HG02623 (cell line): ENCODE data around the gene PLSCR2.
"Not testable (repeated sequence)": the region's sequence is repeated elsewhere in the genome, so short reads cannot be mapped to it uniquely, and the experiment has no call there.

Experiments used
- ATAC-seq: cut with Tn5 transposase; IDR thresholded peaks from one replicate; pipeline ENCODE4 v1.9.1; 2021; ENCODE audit warnings: moderate library complexity; ENCODE audit not compliant: unreplicated experiment

Gene PLSCR2

GRCh38 chr3:146421819-146422759, 47.3 kb downstream of the PLSCR2 start:
- ATAC-seq = no peak

GRCh38 chr3:146416366-146416765, 53.0 kb downstream of the PLSCR2 start:
- no peak for ATAC-seq

- ATAC-seq = no peak
Measured at GRCh38 chr3:146414010-146414409, 55.4 kb downstream of the PLSCR2 start.

- not testable (repeated sequence) for ATAC-seq
Measured at GRCh38 chr3:146412711-146413110, 56.6 kb downstream of the PLSCR2 start.

- no peak for ATAC-seq
Measured at GRCh38 chr3:146407956-146408355, 61.4 kb downstream of the PLSCR2 start.

GRCh38 chr3:146404436-146404835, 64.9 kb downstream of the PLSCR2 start:
- ATAC-seq = no peak

- ATAC-seq = no peak
Measured at GRCh38 chr3:146403792-146404191, 65.6 kb downstream of the PLSCR2 start.

GRCh38 chr3:146396792-146397191, 72.6 kb downstream of the PLSCR2 start:
- no peak for ATAC-seq

GRCh38 chr3:146395164-146395563, 74.2 kb downstream of the PLSCR2 start:
- no peak for ATAC-seq

- ATAC-seq = no peak
Measured at GRCh38 chr3:146390957-146391356, 78.4 kb downstream of the PLSCR2 start.

GRCh38 chr3:146390006-146390772, 79.2 kb downstream of the PLSCR2 start:
- no peak for ATAC-seq

GRCh38 chr3:146387566-146387965, 81.8 kb downstream of the PLSCR2 start:
- ATAC-seq = no peak

GRCh38 chr3:146386936-146387335, 82.4 kb downstream of the PLSCR2 start:
- ATAC-seq = no peak

- no peak for ATAC-seq
Measured at GRCh38 chr3:146384786-146385185, 84.6 kb downstream of the PLSCR2 start.
